GM18517 (cell line): ENCODE data around the gene LIMS1.
A peak's percentile ranks its signal among the peaks of the same experiment; 100 is the strongest.
"Not testable (repeated sequence)": the region's sequence is repeated elsewhere in the genome, so short reads cannot be mapped to it uniquely, and the experiment has no call there.

Experiments
- ATAC-seq: cut with Tn5 transposase; IDR thresholded peaks from one replicate; pipeline ENCODE4 v1.9.1; 2021; ENCODE audit warnings: mild to moderate bottlenecking, moderate library complexity; ENCODE audit not compliant: unreplicated experiment

The LIMS1 gene

GRCh38 chr2:108632332-108633160 lies 98.3 kb downstream of the LIMS1 start:
- no peak for ATAC-seq

- no peak for ATAC-seq
Measured at GRCh38 chr2:108633409-108633808, 99.1 kb downstream of the LIMS1 start.

DNA sequence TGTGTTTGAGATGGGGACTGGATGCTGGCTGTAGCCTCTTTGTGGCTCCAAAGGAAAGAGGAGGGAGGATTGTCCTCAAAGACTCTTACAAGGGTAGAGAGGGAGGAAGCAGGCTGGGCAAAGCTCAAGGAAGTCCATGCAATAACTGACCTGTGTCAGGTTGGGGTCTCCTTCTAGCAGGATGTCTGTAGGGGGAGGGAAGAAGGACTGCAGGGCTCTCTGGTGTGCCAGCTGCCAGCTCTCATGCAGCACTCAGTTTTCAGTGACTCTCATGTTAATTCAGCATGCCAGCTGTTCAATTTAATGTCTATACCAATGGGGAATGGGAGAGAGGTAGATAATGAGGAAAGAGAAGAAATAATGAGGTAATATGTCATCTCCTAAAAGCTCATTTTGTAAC lies 99.7 kb downstream of the LIMS1 start:
- ATAC-seq, result no peak

DNA sequence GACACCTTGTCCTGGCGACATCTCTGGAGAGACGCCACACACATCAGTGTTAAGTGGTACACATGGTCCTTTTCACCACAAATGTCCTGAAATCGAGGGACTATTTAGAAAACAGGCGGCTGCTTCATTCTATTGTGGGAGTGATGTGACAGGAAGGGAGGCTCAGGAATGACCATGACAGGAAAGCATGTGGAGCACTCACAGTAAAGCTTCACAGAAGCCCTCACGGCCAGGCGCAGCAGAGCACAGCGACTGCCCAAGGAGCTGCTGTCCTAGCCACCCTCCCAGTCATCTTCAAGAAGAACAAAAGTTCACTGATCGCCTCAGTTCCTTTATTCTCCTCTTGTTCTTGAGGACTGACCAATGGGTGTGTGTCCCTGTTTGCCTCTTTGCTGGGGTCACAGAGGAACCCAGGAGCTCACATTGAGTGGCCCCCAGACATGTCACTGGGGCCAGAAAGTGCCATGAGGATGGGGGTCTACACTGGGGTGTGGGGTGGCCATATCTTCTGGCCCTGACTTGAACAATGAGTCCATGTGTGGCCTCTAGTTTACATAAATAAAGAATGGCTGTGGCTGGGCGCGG lies 100.4 kb downstream of the LIMS1 start:
- no peak for ATAC-seq

- peak; percentile 13 for ATAC-seq
Measured at GRCh38 chr2:108635630-108636354, 101.5 kb downstream of the LIMS1 start.

DNA sequence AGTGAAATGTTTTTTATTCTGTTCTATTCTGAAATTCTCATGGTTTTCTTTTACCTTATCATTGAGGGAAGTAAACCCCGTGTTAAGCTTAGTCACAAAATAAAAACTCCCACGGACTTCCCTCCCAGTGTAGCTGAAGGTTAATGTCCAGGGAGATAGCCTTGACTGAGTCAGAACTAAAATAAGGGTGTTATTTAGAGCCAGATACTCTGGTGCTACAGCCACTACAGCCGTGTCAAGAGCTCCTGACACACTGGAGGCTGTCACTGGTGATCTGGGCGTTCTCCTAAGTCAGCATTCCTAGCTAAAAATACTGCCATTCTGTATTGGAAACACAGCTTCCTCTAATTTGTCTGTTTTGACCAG lies 103.0 kb downstream of the LIMS1 start:
- peak; percentile 46 for ATAC-seq

DNA sequence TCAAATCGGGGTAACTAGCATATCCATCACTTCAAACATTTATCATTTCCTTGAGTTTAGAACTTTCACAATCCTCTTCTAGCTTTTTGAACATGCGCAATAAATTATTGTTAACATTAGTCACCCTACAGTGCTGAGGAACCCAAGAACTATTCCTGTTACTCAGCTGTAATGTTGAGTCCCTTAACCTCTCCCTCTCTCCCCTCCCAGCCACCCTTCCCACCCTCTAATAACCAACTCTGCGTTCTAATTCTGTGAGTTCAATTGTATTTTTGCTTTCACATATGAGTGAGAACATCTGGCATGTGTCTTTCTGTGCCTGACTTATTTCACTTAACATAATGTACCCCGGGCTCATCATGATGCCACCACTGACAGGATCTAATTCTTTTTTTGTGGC lies 106.5 kb downstream of the LIMS1 start:
- no peak for ATAC-seq

DNA sequence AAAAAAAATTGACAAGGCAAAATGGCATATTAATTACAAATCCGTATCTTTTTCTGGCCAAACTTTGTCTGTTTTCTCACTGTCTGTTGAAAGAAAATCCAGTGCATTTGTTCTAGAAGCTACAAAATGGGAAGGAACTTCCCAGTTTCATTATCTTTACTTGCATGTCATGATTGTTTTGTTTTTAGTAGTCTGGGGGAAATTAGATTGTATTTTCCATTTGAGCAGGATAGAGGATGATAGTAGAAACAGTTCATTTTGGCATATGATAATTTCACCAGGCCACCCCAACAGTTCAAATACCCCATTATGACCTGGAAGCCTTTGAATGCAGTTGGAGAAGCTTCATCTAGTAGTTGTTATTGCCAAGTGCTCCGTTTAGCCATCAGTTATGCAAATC lies 107.5 kb downstream of the LIMS1 start:
- ATAC-seq, result no peak

GRCh38 chr2:108643261-108643849 lies 109.1 kb downstream of the LIMS1 start:
- no peak for ATAC-seq

DNA sequence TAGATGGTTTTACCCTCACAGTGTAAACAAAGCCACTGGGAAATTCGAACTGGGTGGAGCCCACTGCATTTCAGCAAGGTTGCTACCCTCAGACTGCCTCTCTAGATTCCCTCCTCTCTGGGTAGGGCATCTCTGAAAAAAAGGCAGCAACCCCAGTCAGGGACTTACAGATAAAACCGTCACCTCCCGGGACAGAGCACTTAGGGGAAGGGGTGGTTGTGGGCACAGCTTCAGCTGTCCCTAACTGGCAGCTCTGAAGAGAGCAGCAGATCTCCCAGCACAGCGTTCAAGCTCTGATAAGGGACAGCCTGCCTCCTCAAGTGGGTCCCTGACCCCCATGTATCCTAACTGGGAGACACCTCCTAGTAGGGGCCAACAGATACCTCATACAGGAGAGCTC lies 109.6 kb downstream of the LIMS1 start:
- not testable (repeated sequence) for ATAC-seq

DNA sequence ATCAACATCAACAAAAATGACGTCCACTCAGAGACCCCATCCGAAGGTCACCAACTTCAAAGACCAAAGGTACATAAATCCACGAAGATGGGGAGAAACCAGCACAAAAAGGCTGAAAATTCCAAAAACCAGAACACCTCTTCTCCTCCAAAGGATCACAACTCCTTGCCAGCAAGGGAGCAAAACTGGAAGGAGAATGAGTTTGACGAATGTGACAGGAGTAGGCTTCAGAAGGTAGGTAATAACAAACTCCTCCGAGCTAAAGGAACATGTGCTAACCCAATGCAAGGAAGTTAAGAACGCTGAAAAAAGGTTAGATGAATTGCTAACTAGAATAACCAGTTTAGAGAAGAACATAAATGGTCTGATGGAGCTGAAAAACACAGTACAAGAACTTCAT lies 110.2 kb downstream of the LIMS1 start:
- ATAC-seq, result not testable (repeated sequence)

GRCh38 chr2:108648796-108649195 lies 114.5 kb downstream of the LIMS1 start:
- not testable (repeated sequence) for ATAC-seq

DNA sequence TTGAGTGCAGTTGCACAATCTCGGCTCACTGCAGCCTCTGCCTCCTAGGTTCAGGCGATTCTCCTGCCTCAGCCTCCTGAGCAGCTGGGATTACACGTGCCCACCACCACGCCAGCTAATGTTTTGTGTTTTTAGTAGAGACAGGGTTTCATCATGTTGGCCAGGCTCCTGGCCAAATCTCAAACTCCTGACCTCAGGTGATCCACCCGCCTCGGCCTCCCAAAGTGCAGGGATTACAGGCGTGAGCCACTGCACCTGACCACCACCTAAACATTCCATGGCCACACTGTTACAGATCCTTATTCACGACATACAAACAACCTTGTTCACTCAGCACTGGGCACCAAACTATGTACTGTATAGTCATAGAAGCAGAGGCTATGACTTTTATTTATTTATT lies 116.2 kb downstream of the LIMS1 start:
- not testable (repeated sequence) for ATAC-seq

DNA sequence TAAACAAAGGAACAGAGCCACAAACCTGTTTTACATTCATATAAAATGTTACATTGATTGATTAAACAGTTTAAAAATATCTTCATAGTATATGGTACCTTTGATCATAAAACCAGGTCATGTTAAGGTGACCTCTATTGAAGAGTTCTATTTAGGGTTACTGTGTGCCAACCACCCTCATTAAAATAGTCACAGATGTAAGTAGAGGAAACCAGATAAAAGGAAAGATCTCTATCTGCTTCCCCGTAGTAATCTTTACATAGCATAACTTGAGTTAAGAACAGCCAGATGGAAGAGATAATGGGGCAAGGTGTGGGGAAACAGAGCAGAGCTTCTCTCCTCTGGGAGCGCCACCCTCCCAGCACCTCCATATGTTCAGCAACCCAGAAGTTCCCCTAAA lies 117.2 kb downstream of the LIMS1 start:
- ATAC-seq, result not testable (repeated sequence)

- ATAC-seq, result peak; percentile 98
Measured at GRCh38 chr2:108652187-108652931, 118.1 kb downstream of the LIMS1 start.

- not testable (repeated sequence) for ATAC-seq
Measured at GRCh38 chr2:108653425-108653824, 119.2 kb downstream of the LIMS1 start.

- not testable (repeated sequence) for ATAC-seq
Measured at GRCh38 chr2:108653849-108654248, 119.6 kb downstream of the LIMS1 start.

- ATAC-seq, result not testable (repeated sequence)
Measured at GRCh38 chr2:108654521-108655125, 120.4 kb downstream of the LIMS1 start.

GRCh38 chr2:108655270-108655669 lies 121.0 kb downstream of the LIMS1 start:
- not testable (repeated sequence) for ATAC-seq

GRCh38 chr2:108656282-108656681 lies 122.0 kb downstream of the LIMS1 start:
- ATAC-seq, result not testable (repeated sequence)
